ENCODE data around the gene DNLZ. TPM values are rescaled to one million over a fixed set of nuclear protein-coding genes. Genes with fewer than 3 reads are reported as not detected.
A peak's percentile ranks its signal among the peaks of the same experiment; 100 is the strongest.

Gene DNLZ
- total and polyA plus RNA-seq, 9 of the 15 experiments (the other 6 are each of a cell fraction or from before 2014, with no cell fraction given): 0.17 to 44.6 (median 3.4) TPM

DNA sequence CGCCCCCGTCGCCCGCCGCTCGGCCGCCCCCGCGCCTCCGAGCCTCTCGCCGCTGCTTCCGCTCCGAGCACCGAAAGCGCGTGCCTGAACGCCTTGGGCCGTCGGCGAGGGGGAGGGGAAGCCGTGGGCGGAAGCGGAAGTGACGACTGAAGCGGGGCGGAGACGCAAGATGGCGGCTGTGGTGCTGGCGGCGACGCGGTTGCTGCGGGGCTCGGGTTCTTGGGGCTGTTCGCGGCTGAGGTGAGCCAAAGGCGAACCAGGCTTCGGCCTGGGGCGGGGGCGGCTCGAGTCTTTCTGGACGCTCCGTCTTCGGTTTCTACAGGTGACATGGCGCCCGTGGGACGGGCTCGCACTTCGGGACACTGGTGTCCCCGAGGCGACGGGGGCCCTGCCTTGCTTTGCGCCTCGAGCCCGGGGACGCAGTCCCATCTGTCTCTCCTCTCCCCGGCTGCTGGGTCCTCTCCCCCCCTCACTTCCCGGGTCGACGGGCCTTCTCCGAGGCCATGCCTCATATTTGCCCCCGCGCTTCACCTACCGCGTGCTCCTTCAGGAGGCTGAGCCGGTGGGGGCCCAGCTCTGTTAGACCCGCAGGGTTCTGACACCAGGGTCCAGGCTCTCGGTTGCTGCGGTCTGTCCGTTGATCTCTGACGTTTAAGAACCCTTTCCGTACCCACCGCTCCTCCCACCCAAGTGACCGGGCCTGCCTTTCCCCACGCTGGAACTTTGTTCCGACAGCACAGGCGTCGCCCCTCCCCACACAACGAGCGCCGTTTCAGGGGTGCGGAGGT, 47.1 kb upstream of the DNLZ start, which contains the start of the genes ENTR1 and PMPCA (continued):
- no peak for TF ChIP-seq MGA (IDR thresholded peaks at IDR 0.05)
- TF ChIP-seq, protein P1, sequence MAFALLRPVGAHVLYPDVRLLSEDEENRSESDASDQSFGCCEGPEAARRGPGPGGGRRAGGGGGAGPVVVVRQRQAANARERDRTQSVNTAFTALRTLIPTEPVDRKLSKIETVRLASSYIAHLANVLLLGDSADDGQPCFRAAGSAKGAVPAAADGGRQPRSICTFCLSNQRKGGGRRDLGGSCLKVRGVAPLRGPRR (CRISPR knock-in tag; IDR thresholded peaks at IDR 0.05): no peak
- TF ChIP-seq TEAD4 (IDR thresholded peaks at IDR 0.05; ENCODE audit: low read length): no peak; the same call in 1 of the 2 replicates
- no peak for TF ChIP-seq TEAD4 (CRISPR knock-in tag; IDR thresholded peaks at IDR 0.05; ENCODE audit: borderline replicate concordance)
- TF ChIP-seq PCBP1 (IDR thresholded peaks at IDR 0.05; ENCODE audit: low read depth, low read length, poor library complexity, severe bottlenecking): no peak
- no peak for TF ChIP-seq E2F1 (CRISPR knock-in tag; IDR thresholded peaks at IDR 0.05)
- TF ChIP-seq, protein P2, sequence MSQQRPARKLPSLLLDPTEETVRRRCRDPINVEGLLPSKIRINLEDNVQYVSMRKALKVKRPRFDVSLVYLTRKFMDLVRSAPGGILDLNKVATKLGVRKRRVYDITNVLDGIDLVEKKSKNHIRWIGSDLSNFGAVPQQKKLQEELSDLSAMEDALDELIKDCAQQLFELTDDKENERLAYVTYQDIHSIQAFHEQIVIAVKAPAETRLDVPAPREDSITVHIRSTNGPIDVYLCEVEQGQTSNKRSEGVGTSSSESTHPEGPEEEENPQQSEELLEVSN (IDR thresholded peaks at IDR 0.05; ENCODE audit: borderline replicate concordance in 1 of 2, extremely low read depth in 1 of 2, insufficient read depth in 1 of 2, insufficient read length in 1 of 2, low read depth in 1 of 2, low read length in 1 of 2, poor library complexity in 1 of 2, severe bottlenecking in 1 of 2): peak in 1 of 2 experiments; percentile 89
- peak; percentile 90 for TF ChIP-seq PHF8 (IDR thresholded peaks at IDR 0.05; ENCODE audit: borderline replicate concordance, low read length)
- TF ChIP-seq HNRNPL (IDR thresholded peaks at IDR 0.05; ENCODE audit: low read depth, low read length): no peak
- no peak for TF ChIP-seq TCFL5 (CRISPR knock-in tag; conservative IDR thresholded peaks at IDR 0.05)
- no peak for TF ChIP-seq ZNF347 (CRISPR knock-in tag; IDR thresholded peaks at IDR 0.05; ENCODE audit: low read depth)
- no peak for TF ChIP-seq MEIS2 (IDR thresholded peaks at IDR 0.05; ENCODE audit: partially characterized antibody)

Measured in K562 (cell line).